ENCODE results near the gene DOCK4.
"Not testable (repeated sequence)": the region's sequence is repeated elsewhere in the genome, so short reads cannot be mapped to it uniquely, and the experiment has no call there.

Gene DOCK4

GRCh38 chr7:112129655-112130323 is 76.4 kb downstream of the DOCK4 start:
- peak; percentile 3 for DNase-seq

GRCh38 chr7:112128461-112129425 is 77.5 kb downstream of the DOCK4 start:
- DNase-seq = not testable (repeated sequence)

- not testable (repeated sequence) for DNase-seq
Measured at GRCh38 chr7:112128041-112128440, 78.2 kb downstream of the DOCK4 start.

- no peak for DNase-seq
Measured at GRCh38 chr7:112125250-112125649, 80.9 kb downstream of the DOCK4 start.

- DNase-seq = no peak
Measured at GRCh38 chr7:112124061-112124766, 82.0 kb downstream of the DOCK4 start.

- no peak for DNase-seq
Measured at GRCh38 chr7:112122798-112123197, 83.4 kb downstream of the DOCK4 start.

- no peak for DNase-seq
Measured at GRCh38 chr7:112122144-112122543, 84.1 kb downstream of the DOCK4 start.

GRCh38 chr7:112121318-112121717 is 84.9 kb downstream of the DOCK4 start:
- no peak for DNase-seq

- no peak for DNase-seq
Measured at GRCh38 chr7:112120696-112121217, 85.4 kb downstream of the DOCK4 start.

GRCh38 chr7:112118581-112119566 is 87.3 kb downstream of the DOCK4 start:
- no peak for DNase-seq

GRCh38 chr7:112116894-112117293 is 89.3 kb downstream of the DOCK4 start:
- no peak for DNase-seq

- DNase-seq = no peak
Measured at GRCh38 chr7:112116358-112116757, 89.8 kb downstream of the DOCK4 start.

GRCh38 chr7:112115880-112116279 is 90.3 kb downstream of the DOCK4 start:
- DNase-seq = no peak

- no peak for DNase-seq
Measured at GRCh38 chr7:112113913-112114575, 92.2 kb downstream of the DOCK4 start.

GRCh38 chr7:112112822-112113255 is 93.4 kb downstream of the DOCK4 start:
- DNase-seq = no peak

GRCh38 chr7:112110651-112111050 is 95.5 kb downstream of the DOCK4 start:
- DNase-seq = no peak

- no peak for DNase-seq
Measured at GRCh38 chr7:112110175-112110574, 96.0 kb downstream of the DOCK4 start.

GRCh38 chr7:112108981-112109380 is 97.2 kb downstream of the DOCK4 start:
- DNase-seq = no peak

- DNase-seq = no peak
Measured at GRCh38 chr7:112105584-112106530, 100.3 kb downstream of the DOCK4 start.

GRCh38 chr7:112104120-112104519 is 102.1 kb downstream of the DOCK4 start:
- DNase-seq = no peak

All from SHP77 treated with DMSO at 0.1 percent for 48 hours (cell line).